Endometrial microvascular endothelial cells (primary cell): ENCODE data around the gene TRAF3. TPM values are rescaled to one million over a fixed set of nuclear protein-coding genes. Genes with fewer than 3 reads are reported as not detected.
"Not testable (repeated sequence)": the region's sequence is repeated elsewhere in the genome, so short reads cannot be mapped to it uniquely, and the experiment has no call there.

ENCODE experiments used
- in situ Hi-C: cut with HindIII; loops from 2 replicates; pipeline ENCODE4 v1.10.0; 2017; ENCODE audit warnings: low sequenced_read_pairs, low pct_unique_long_range_greater_than_20kb; ENCODE audit errors: inconsistent ontology term
- total RNA-seq: library from RNA; depleted of rRNA; stranded (reverse); fragments of >200 nt; gene quantifications from one replicate; pipeline ENCODE4 v1.2.3, GENCODE V29; 2015; ENCODE audit errors: inconsistent ontology term

Gene TRAF3
- total RNA-seq, 1 donor from 2014 or later, result 24.2 TPM

DNA sequence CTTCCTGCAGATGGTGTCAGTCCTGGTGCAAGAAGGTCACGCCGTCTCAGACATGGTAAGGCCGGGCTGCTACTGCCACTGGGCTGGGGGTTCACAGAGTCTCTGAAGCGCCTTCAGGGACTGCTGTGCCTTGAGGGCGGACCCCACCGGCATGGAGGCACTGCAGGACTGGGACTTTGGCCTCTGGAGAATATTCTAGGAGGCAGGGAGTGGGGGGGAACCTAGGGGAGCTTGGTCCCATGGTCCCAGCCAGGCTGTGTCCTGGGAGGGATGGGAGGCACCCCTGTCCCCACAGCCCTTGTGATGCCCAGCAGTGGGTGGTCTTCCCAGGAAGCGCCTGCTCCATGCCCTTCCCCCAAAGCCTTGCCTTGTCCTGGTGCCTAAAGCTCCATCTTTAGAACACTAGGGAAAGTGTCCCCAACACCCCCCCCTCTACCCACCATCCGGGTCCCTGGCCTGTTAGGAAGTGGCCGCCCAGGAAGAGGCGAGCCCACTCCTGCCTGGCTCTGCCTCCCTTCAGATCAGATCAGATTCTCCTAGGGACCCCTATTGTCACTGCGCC is 146.8 kb downstream of the TRAF3 start:
- in situ Hi-C loops, result no loop called here

DNA sequence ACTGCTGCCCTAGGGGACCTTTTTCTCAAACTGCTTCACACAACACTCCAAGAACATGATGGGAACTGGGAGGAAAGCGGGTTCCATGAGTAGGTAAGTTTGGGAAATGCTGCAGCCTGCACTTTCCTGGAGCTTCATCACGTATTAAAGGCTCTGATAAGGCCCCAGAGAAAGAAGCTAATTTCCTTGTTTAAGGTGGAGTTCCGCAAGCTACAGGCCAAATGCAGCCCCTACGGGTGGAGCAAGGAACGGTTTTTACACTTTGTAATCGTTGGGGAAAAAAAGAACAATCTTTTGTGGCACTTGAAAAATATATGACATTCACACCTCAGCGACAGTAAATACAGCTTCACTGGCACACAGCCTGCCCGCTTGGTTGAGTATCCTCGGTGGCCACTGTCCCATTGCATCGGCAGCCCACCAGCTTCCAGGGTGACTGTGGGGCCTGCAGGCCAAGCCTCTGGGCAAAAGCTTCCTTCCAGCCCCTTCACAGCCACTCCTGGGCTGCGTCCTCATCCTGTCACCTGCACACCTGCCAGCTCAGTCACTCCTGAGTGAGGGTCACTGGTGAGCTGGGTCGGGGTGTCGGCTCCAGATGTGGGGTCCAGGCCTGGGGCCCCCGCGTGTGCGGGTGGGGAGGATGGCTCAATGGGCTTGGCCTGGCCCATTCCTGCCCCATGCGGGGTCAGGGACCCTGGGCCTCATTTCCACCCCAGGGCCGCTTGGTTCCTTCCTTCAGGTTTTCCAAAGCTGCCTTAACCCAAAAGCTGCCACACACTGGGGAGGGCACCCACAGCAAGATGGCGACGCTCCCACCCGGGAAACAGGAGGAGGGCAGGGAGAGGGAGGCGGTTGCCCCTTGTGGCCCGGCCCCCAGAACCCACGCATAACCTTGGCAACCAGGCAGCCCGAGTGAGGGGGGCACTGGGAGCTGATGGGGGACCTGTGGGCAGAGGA is 147.7 kb downstream of the TRAF3 start:
- in situ Hi-C loops, result no loop called here

- in situ Hi-C loops, result no loop called here
Observed at GRCh38 chr14:102925646-102926045, 148.4 kb downstream of the TRAF3 start.

DNA sequence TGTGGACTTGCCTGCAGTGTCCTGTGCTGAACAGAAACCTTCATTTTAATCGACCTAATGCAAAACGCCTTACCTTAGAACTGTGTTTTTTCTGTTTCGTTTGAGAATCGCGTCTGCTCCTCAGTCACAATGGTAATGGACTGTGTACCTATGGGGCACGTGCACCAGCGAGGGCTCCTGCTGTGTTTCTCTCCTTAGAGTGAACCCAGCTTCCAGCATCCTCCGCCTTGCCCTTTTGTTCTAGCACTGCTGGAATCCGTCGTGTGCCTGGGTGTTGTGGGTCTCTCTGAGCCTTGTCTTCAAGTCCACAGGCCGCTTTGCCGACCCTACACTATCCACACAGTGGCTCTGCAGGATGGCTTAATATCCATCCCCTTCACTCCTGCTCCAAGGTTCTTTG is 148.9 kb downstream of the TRAF3 start:
- in situ Hi-C loops, result no loop called here

GRCh38 chr14:102926840-102927239 is 149.6 kb downstream of the TRAF3 start:
- in situ Hi-C loops, result not testable (repeated sequence)

GRCh38 chr14:102927346-102927877 is 150.2 kb downstream of the TRAF3 start:
- in situ Hi-C loops, result no loop called here

- in situ Hi-C loops, result no loop called here
Observed at GRCh38 chr14:102927878-102928411, 150.7 kb downstream of the TRAF3 start.

GRCh38 chr14:102928412-102929240 is 151.4 kb downstream of the TRAF3 start:
- in situ Hi-C loops, result no loop called here

- in situ Hi-C loops, result no loop called here
Observed at GRCh38 chr14:102929241-102930137, 152.2 kb downstream of the TRAF3 start.

GRCh38 chr14:102930138-102930752 is 153.0 kb downstream of the TRAF3 start:
- in situ Hi-C loops, result no loop called here

- in situ Hi-C loops, result no loop called here
Observed at GRCh38 chr14:102930753-102931579, 153.7 kb downstream of the TRAF3 start.

GRCh38 chr14:102931580-102932285 is 154.5 kb downstream of the TRAF3 start:
- in situ Hi-C loops, result no loop called here

- in situ Hi-C loops, result no loop called here
Observed at GRCh38 chr14:102932484-102933248, 155.4 kb downstream of the TRAF3 start.

DNA sequence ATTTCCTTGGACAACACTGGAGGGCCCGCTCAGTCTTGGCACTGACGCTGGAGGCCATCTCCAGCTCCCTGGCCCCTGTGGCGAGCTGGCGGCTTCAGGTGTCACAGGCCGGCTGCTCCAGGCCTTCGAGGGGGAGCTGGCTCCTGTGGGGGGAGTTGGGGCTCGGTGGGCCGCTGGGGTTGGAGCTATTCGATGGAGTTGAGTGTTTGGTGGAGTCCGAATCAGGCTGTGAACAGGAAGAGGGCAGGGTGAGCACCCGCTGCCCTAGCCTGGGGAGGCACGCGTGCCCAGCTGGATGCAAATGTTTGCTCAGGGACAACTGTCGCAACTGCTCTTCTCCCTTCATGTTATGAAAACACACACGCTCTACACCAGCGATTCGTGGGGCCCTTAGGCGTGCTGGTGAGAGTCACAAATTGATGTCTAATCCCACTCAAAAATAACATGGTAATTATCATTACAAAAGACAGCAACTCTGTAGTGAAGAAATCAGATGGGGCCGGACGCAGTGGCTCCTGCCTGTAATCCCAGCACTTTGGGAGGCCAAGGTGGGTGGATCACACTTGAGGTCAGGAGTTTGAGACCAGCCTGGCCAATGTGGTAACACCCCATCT is 156.5 kb downstream of the TRAF3 start:
- in situ Hi-C loops, result no loop called here

DNA sequence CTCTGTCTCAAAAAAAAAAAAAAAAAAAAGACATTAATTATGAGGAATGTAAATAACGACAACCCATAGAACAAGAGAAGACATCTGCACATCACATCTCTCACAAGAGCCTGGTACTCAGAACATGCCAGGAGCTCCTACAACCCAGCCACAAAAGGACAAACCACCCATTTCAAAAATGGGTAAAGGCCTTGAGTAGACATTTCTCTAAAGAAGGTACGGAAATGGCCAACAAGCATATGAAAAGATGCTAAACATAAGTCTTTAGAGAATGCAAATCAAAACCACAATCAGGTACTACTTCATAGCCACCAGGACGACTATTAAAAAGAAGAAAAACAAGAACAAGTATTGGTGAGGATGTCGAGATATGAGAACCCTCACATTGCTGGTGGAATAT is 158.5 kb downstream of the TRAF3 start:
- in situ Hi-C loops, result no loop called here
